Endothelial cell of umbilical vein (primary cell): ENCODE results near the gene BCL3. TPM values are rescaled to one million over a fixed set of nuclear protein-coding genes. Genes with fewer than 3 reads are reported as not detected.

Source experiments
- BruUV-seq: library from RNA; stranded (reverse); fragments of 400-500 nt; replicated peaks from 2 replicates; lab custom pipeline; 2021; lab: Mats Ljungman, UMichigan
- CTCF ChIA-PET: fragments of 300-600, 350-600 bp; sonication (Branson Sonifier 250); formaldehyde crosslinking; loops from one replicate; lab custom pipeline; 2021; ENCODE audit warnings: antibody characterized with exemption, inconsistent platforms; lab: Charles Lee
- POLR2A ChIA-PET: fragments of 300-600, 350-600 bp; sonication (Branson Sonifier 250); formaldehyde crosslinking; loops from one replicate; lab custom pipeline; 2021; ENCODE audit warnings: antibody characterized with exemption, inconsistent platforms; lab: Charles Lee
- DNase-seq: peaks from one replicate; pipeline ENCODE4 v3.0.0-alpha.2; 2011; ENCODE audit warnings: low read depth, low spot score
- FAIRE-seq: peaks from 2 replicates; lab custom pipeline; 2011; peaks lifted over from hg19 to GRCh38; lab: Jason Lieb, UNC
- H2AFZ ChIP-seq: 2 replicates; pipeline ENCODE4 v1.6.0; 2012; ENCODE audit warnings: low read depth, low read length, control low read depth, inconsistent platforms
- H3K27ac ChIP-seq: 2 replicates; pipeline ENCODE4 v1.5.1; 2011; ENCODE audit warnings: low read depth, mild to moderate bottlenecking, control low read depth, low read length, moderate library complexity; ENCODE audit not compliant: insufficient read depth
- H3K27me3 ChIP-seq, 2 experiments: 2 replicates each; pipeline versions ENCODE4 v1.6.0 to v1.6.1; 2011; ENCODE audit warnings: low read length in 2 of 2, mixed read lengths in 1 of 2; ENCODE audit not compliant: control insufficient read depth in 2 of 2, insufficient read depth in 2 of 2
- H3K36me3 ChIP-seq, 2 experiments: 2 replicates in 1 of 2; 3 replicates in 1 of 2; pipeline ENCODE4 v1.5.1; 2011; ENCODE audit warnings: low read length in 2 of 2, mild to moderate bottlenecking in 1 of 2, moderate library complexity in 1 of 2; ENCODE audit not compliant: control insufficient read depth in 2 of 2, insufficient read depth in 2 of 2; ENCODE audit errors: extremely low read depth in 1 of 2
- H3K4me1 ChIP-seq: 3 replicates; pipeline ENCODE4 v1.5.1; 2011; ENCODE audit warnings: mild to moderate bottlenecking, low read length; ENCODE audit not compliant: control insufficient read depth, insufficient read depth; ENCODE audit errors: extremely low read depth
- H3K4me2 ChIP-seq: 2 replicates; pipeline ENCODE4 v1.6.1; 2011; ENCODE audit warnings: low read length, control low read depth, mixed read lengths; ENCODE audit not compliant: insufficient read depth
- H3K4me3 ChIP-seq, 3 experiments: fragments of 200-600 bp in 1 of 3; sonication (generic), shearing (Covaris generic) in 1 of 3; replicated peaks in 1 of 3; 2 replicates each; pipeline ENCODE4 v1.5.1; 2011 to 2016; ENCODE audit warnings: control low read depth in 3 of 3, low read length in 3 of 3, mild to moderate bottlenecking in 2 of 3, inconsistent platforms in 1 of 3, low read depth in 1 of 3, moderate library complexity in 1 of 3; ENCODE audit not compliant: insufficient read depth in 1 of 3
- H3K79me2 ChIP-seq: 2 replicates; pipeline ENCODE4 v1.6.0; 2012; ENCODE audit warnings: low read length, inconsistent platforms; ENCODE audit not compliant: control insufficient read depth, insufficient read depth
- H3K9ac ChIP-seq: replicated peaks from 2 replicates; pipeline ENCODE3; 2011; ENCODE audit warnings: low read length, control low read depth; ENCODE audit not compliant: insufficient read depth; ENCODE audit errors: extremely low read depth
- H3K9me1 ChIP-seq: replicated peaks from 3 replicates; pipeline ENCODE4 v1.6.0; 2011; ENCODE audit warnings: mild to moderate bottlenecking, low read length; ENCODE audit not compliant: control insufficient read depth, insufficient read depth; ENCODE audit errors: extremely low read depth
- H3K9me3 ChIP-seq: replicated peaks from 2 replicates; pipeline ENCODE4 v1.5.1; 2012; ENCODE audit warnings: low read length, inconsistent platforms; ENCODE audit not compliant: control insufficient read depth, insufficient read depth
- H4K20me1 ChIP-seq: replicated peaks from 2 replicates; pipeline ENCODE3; 2011; ENCODE audit warnings: mild to moderate bottlenecking, low read length; ENCODE audit not compliant: control insufficient read depth, insufficient read depth; ENCODE audit errors: extremely low read depth
- EZH2 ChIP-seq: IDR thresholded peaks from 2 replicates; pipeline ENCODE4 v1.6.1; 2012; ENCODE audit warnings: borderline replicate concordance, low read depth, mild to moderate bottlenecking, moderate library complexity, low read length, inconsistent platforms; ENCODE audit not compliant: severe bottlenecking
- JUN ChIP-seq: IDR thresholded peaks from 2 replicates; pipeline ENCODE4 v1.6.1; 2011; ENCODE audit warnings: borderline replicate concordance, low read depth; ENCODE audit not compliant: insufficient read length, insufficient read depth
- POLR2A ChIP-seq: IDR thresholded peaks from 2 replicates; pipeline ENCODE4 v1.6.1; 2012; ENCODE audit warnings: low read depth, mild to moderate bottlenecking, control low read depth, low read length
- POLR2AphosphoS5 ChIP-seq: IDR thresholded peaks from 2 replicates; pipeline ENCODE4 v1.6.1; 2012; ENCODE audit warnings: low read depth, mild to moderate bottlenecking, control low read depth, low read length, moderate library complexity; ENCODE audit not compliant: insufficient read depth
- dilution Hi-C: fragments of 300-500 bp; cut with MboI; formaldehyde crosslinking; loops from one replicate; pipeline ENCODE4 v1.15.0; 2019; ENCODE audit warnings: low sequenced_read_pairs; ENCODE audit not compliant: extremely low pct_ligation_motif_present
- intact Hi-C: fragments of 100-400 bp; cut with micrococcal nuclease; formaldehyde crosslinking; loops from one replicate; pipeline ENCODE4 v1.10.0; 2022
- polyA plus RNA-seq, 4 experiments: library from polyadenylated mRNA; depleted of rRNA in 3 of 4; stranded (reverse) in 3 of 4; unstranded in 1 of 4; fragments of >200 nt; gene quantifications; 2 replicates each; pipeline versions ENCODE4 v1.2.1 to v1.2.3, GENCODE V29; 2011 to 2012; ENCODE audit warnings: missing spikeins in 1 of 4
- total RNA-seq: library from RNA; stranded (reverse); gene quantifications from 2 replicates; pipeline ENCODE4 v1.2.3, GENCODE V29; 2021
- TF ChIP-seq, protein P1 (sequence below), 2 donors: IDR thresholded peaks; 1 replicate in 1 of 2; 2 replicates in 1 of 2; pipeline ENCODE4 v1.5.1; 2011; ENCODE audit warnings: low read length in 2 of 2, mild to moderate bottlenecking in 2 of 2, moderate library complexity in 2 of 2, control low read depth in 1 of 2, inconsistent platforms in 1 of 2, low read depth in 1 of 2; ENCODE audit not compliant: insufficient read depth in 1 of 2; ENCODE audit errors: extremely low read depth in 1 of 2

The BCL3 gene
- total and polyA plus RNA-seq, 2 donors (not counting 3 experiments of a cell fraction or from before 2014, with no cell fraction given), result 11.0 to 26.9 TPM

DNA sequence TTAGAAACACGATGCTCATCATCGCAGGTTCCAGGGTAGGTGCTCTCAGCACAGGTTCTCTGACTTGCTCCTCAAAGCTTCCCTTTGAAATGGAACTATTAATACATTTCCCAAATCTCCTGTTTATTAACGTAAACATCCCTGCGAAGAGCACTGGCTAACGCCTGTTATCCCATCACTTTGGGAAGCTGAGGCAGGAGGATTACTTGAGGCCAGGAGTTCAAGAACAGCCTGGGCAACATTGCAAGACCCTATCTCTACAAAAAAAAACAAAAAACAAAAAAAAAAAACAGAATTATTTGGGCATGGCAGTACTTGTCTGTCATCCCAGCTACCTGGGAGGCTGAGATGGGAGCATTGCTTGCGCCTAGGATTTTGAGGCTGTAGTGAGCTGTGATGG, 30.9 kb upstream of the BCL3 start:
- BruUV-seq, result no TSS peak
- H3K9ac ChIP-seq, result peak overlapping the region; percentile 98
- H3K79me2 ChIP-seq, result peaks cover 16% of the 10 kb centered on the region
- H3K9me3 ChIP-seq, result peaks cover 2% of the 10 kb centered on the region
- no peaks in the 10 kb centered on the region for H4K20me1 ChIP-seq
- dilution Hi-C loops (no loop called here), intact Hi-C loops (loop anchor here (1.0 to 2.0 kb wide), 3 partner anchors 25 to 173 kb away; partner anchors contain the start of gene TOMM40)
- H3K4me1 ChIP-seq, result peaks cover 31% of the 10 kb centered on the region
- POLR2A ChIA-PET, result interaction anchor here (0.6 to 0.7 kb wide), 2 partner anchors 92 to 120 kb away, joined by 3 read pairs; no protein-coding TSS in a partner anchor
- H3K27me3 ChIP-seq, result no peaks in the 10 kb centered on the region
- DNase-seq (no peak), FAIRE-seq (peak; percentile 35)
- peak overlapping the region; percentile 59 for H3K4me2 ChIP-seq
- H2AFZ ChIP-seq, result no peak overlapping the region
- CTCF ChIA-PET, result interaction anchor here (0.7 to 15.8 kb wide), 9 partner anchors 24 to 169 kb away, joined by 3 to 688 read pairs (median 5); partner anchors contain the start of genes CBLC and NECTIN2
- no peak overlapping the region for H3K4me3 ChIP-seq
- TF ChIP-seq JUN (no peak), POLR2AphosphoS5 (no peak), EZH2 (no peak), POLR2A (no peak)
- TF ChIP-seq, protein P1, sequence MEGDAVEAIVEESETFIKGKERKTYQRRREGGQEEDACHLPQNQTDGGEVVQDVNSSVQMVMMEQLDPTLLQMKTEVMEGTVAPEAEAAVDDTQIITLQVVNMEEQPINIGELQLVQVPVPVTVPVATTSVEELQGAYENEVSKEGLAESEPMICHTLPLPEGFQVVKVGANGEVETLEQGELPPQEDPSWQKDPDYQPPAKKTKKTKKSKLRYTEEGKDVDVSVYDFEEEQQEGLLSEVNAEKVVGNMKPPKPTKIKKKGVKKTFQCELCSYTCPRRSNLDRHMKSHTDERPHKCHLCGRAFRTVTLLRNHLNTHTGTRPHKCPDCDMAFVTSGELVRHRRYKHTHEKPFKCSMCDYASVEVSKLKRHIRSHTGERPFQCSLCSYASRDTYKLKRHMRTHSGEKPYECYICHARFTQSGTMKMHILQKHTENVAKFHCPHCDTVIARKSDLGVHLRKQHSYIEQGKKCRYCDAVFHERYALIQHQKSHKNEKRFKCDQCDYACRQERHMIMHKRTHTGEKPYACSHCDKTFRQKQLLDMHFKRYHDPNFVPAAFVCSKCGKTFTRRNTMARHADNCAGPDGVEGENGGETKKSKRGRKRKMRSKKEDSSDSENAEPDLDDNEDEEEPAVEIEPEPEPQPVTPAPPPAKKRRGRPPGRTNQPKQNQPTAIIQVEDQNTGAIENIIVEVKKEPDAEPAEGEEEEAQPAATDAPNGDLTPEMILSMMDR (IDR thresholded peaks at IDR 0.05; ENCODE audit: extremely low read depth in 1 of 2, insufficient read depth in 1 of 2, low read depth in 1 of 2, low read length in 2 of 2), result no peak
- peak overlapping the region; percentile 100 for H3K27ac ChIP-seq
- H3K9me1 ChIP-seq, result no peaks in the 10 kb centered on the region
- H3K36me3 ChIP-seq, result peaks cover 0 to 4% of the 10 kb centered on the region in 2 experiments
